NB4 (cell line): ENCODE data around the gene TMPRSS9.

ENCODE experiments used
- DNase-seq: peaks from one replicate; pipeline ENCODE4 v3.0.0; 2010; ENCODE audit warnings: low read depth
- H3K4me3 ChIP-seq: one replicate; pipeline ENCODE4 v1.5.1; 2011; ENCODE audit warnings: mild to moderate bottlenecking, low read depth, low read length, moderate library complexity
- MYC ChIP-seq: IDR thresholded peaks from 2 replicates; pipeline ENCODE4 v1.6.1; 2011; ENCODE audit warnings: low read depth, low read length
- POLR2A ChIP-seq: IDR thresholded peaks from 2 replicates; pipeline ENCODE4 v1.6.1; 2011; ENCODE audit warnings: mild to moderate bottlenecking; ENCODE audit not compliant: insufficient read length; ENCODE audit errors: extremely low read depth
- TF ChIP-seq, protein P1 (sequence below): IDR thresholded peaks from one replicate; pipeline ENCODE4 v1.5.1; 2012; ENCODE audit warnings: low read depth, low read length
- TF ChIP-seq, protein P2 (sequence below): IDR thresholded peaks from 2 replicates; pipeline ENCODE4 v1.6.1; 2011; ENCODE audit warnings: low read depth, low read length

The TMPRSS9 gene

DNA sequence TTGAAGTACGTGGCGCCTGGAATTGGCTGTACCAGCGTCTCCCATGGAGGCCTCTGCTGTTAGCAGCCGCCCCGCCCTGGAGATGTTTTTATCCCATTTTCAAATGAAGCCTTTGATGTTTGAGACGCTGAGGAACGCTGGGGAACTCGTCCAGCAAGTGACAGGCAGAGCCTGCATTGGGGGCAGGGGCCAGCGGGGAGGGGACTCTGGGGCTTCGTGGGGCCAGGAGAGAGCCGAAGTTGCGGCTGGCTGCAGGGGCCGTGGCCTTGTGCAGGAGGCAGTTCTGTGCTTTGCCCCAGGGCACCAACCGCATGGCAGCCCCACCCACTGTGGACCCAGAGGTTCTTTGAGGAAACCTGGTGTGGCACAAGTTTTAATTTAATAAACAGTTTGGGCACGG is 18.1 kb upstream of the TMPRSS9 start:
- no peak overlapping the region for H3K4me3 ChIP-seq
- DNase-seq = no peak
- TF ChIP-seq, protein P1, sequence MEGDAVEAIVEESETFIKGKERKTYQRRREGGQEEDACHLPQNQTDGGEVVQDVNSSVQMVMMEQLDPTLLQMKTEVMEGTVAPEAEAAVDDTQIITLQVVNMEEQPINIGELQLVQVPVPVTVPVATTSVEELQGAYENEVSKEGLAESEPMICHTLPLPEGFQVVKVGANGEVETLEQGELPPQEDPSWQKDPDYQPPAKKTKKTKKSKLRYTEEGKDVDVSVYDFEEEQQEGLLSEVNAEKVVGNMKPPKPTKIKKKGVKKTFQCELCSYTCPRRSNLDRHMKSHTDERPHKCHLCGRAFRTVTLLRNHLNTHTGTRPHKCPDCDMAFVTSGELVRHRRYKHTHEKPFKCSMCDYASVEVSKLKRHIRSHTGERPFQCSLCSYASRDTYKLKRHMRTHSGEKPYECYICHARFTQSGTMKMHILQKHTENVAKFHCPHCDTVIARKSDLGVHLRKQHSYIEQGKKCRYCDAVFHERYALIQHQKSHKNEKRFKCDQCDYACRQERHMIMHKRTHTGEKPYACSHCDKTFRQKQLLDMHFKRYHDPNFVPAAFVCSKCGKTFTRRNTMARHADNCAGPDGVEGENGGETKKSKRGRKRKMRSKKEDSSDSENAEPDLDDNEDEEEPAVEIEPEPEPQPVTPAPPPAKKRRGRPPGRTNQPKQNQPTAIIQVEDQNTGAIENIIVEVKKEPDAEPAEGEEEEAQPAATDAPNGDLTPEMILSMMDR = no peak
- TF ChIP-seq, protein P2, sequence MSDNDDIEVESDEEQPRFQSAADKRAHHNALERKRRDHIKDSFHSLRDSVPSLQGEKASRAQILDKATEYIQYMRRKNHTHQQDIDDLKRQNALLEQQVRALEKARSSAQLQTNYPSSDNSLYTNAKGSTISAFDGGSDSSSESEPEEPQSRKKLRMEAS = no peak
- TF ChIP-seq POLR2A (no peak), MYC (no peak)

DNA sequence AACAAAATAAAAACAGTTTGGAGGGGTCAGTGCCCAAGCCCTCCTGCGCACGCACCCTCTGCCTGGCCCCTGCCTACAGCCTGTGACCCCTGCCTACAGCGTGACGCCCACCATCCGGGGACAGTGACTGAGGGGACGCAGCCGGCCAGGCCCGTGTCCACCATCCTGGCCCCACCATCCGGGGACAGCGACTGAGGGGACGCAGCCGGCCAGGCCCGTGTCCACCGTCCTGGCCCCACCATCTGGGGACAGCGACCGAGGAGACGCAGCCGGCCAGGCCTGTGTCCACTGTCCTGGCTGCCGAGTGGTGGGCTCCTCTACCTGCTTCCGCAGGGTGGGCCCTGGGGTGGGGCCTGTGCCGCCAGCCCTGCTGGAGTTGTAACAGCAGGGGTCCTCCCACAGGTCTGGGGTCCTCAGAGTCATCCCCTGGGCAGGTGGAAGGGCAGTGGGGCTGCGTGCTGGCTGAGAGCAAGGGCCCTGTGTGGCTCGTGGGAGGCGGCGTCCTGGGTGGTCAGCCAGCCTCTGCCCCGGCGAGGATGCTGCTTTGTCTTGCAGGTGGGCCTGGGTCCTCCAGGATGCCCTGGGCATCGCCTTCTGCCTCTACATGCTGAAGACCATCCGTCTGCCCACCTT is 17.3 kb upstream of the TMPRSS9 start:
- TF ChIP-seq POLR2A = no peak
- no peak for DNase-seq

DNA sequence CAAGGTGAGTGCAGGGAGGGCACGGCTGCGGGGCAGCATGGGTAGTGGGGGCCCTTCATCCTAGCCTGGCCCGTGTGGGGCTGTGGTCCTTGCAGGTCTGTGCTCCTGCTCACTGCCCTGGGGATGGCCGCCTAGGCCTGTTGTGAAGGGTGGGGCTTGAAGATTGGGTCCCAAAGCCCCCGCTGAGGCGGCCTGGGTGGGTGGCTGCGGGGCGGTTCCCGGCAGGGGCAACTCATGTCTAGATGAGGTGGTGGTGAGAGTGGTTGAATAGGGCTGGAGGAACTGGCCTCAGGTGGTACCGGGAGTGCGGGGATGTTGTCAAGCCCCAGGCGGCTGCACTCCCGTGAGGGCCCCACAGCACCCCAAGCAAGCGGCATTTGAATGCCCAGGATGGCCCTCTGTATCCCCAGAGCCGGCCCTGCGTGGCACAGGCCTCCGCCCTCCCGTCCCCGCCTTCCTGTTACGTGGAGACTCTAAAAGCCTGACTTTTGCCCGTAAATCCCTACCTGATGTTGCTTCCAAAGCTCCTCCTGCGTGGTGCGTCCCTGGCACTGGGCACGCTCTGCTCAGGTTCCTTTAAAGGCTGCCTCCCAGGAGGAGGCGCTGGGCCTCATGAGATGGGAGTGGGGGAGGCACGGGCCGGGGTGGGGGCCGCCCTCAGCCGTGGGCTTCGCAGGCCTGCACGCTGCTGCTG is 16.6 kb upstream of the TMPRSS9 start:
- no peak for DNase-seq
- no peak overlapping the region for H3K4me3 ChIP-seq
- TF ChIP-seq, protein P2 = no peak
- TF ChIP-seq, protein P1 = no peak
- TF ChIP-seq MYC (no peak), POLR2A (no peak)

More for the DNA sequence above, 17.3 kb upstream of the TMPRSS9 start:
- no peak overlapping the region for H3K4me3 ChIP-seq

DNA sequence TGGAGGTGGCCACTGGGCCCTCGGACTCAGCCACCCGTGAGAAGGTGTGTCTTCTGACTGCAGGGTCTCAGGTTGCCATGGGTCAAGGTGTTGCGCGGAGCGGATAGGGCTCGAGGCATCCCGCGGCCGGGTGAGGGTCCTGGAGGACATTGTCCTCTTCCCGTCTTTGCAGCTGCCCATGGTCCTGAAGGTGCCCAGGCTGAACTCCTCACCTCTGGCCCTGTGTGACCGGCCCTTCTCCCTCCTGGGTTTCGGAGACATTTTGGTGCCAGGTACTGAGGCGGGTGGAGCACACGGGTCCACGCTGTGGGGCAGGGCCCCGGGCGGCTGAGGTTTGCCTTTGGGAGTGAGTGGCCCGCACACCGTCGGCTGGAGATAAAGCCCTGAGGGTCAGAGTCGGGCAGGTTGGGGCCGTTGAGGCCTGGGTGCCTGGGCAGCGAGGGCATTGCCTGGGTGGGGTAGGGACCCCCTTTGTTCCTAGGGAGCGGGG is 15.6 kb upstream of the TMPRSS9 start:
- DNase-seq = no peak
- H3K4me3 ChIP-seq = no peak overlapping the region
- no peak for TF ChIP-seq MYC
- TF ChIP-seq, protein P1 = no peak
- TF ChIP-seq POLR2A = no peak
- TF ChIP-seq, protein P2 = no peak

DNA sequence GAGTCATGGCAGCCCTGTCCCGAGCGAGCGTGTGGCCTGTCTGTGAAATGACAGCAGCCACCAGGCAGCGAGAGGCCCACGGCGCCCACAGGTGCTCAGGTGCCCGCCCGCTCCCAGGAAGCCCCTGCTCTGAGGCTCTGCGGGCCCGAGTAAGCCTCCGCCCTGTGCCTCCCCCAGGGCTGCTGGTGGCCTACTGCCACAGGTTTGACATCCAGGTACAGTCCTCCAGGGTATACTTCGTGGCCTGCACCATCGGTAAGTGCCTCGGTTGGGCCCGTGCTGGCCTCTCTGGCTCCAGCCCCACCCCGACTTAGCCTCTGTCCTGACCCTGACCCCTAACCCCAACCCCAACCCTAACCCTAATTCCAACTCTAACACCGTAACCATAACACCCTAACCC is 15.0 kb upstream of the TMPRSS9 start:
- TF ChIP-seq, protein P1 = no peak
- TF ChIP-seq, protein P2 = no peak
- TF ChIP-seq POLR2A (no peak), MYC (no peak)
- no peak overlapping the region for H3K4me3 ChIP-seq
- no peak for DNase-seq
